NT2/D1 (cell line): ENCODE results near the gene ALG14.

Experiments used
- SUZ12 ChIP-seq: IDR thresholded peaks from 2 replicates; pipeline ENCODE4 v1.6.1; 2011; ENCODE audit not compliant: insufficient read length, insufficient read depth; ENCODE audit errors: extremely low read depth
- YY1 ChIP-seq: IDR thresholded peaks from 2 replicates; pipeline ENCODE4 v1.6.1; 2011; ENCODE audit not compliant: insufficient read length, insufficient read depth

DNA sequence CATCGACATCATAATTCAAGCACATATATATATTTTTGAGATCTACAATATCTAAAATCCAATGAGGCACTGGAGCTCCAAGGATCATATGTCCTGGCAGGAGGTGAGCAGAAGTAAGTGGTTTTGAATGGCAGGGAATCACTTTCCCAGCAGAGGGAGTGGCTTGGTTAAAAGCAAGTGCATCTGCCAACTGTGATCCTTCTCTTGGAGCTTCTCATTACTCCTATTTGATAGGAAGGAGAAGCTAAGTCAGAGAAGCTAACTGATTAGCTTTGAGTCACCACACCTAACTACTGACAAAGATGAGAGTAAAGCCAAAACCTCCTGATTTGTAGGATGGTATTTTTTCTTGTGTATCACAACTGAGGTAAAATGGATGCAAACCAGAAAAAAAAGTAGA lies 55.0 kb downstream of the ALG14 start:
- TF ChIP-seq SUZ12 (no peak), YY1 (no peak)
